Activated naive CD4-positive, alpha-beta T cell treated with anti-CD3 and anti-CD28 coated beads, Interleukin-2, amount 10 ng/mL, durations not matched to agents 7 days and 5 days (primary cell): ENCODE data around the gene STXBP6.

Source experiments
- CTCF ChIA-PET: fragments of 350-600 bp; sonication (Branson Sonifier 250); formaldehyde crosslinking; loops from one replicate; lab custom pipeline; 2021; ENCODE audit warnings: antibody characterized with exemption; lab: Charles Lee
- DNase-seq: peaks from one replicate; pipeline ENCODE4 v3.0.0-alpha.2; 2020
- H3K27ac Mint-ChIP-seq: one replicate; pipeline ENCODE4 v1.8.0; 2021; ENCODE audit warnings: mild to moderate bottlenecking, moderate library complexity, mixed read lengths
- H3K27me3 Mint-ChIP-seq: one replicate; pipeline ENCODE4 v1.8.0; 2021; ENCODE audit warnings: mild to moderate bottlenecking, mixed read lengths
- H3K36me3 Mint-ChIP-seq: one replicate; pipeline ENCODE4 v1.8.0; 2021; ENCODE audit warnings: mixed read lengths
- H3K4me1 Mint-ChIP-seq: one replicate; pipeline ENCODE4 v1.8.0; 2021; ENCODE audit warnings: mixed read lengths
- H3K4me3 Mint-ChIP-seq: one replicate; pipeline ENCODE4 v1.8.0; 2021; ENCODE audit warnings: mild to moderate bottlenecking, moderate library complexity, mixed read lengths
- H3K9me3 Mint-ChIP-seq: one replicate; pipeline ENCODE4 v1.8.0; 2021; ENCODE audit warnings: mixed read lengths

The STXBP6 gene

GRCh38 chr14:24863968-24864684 is 185.8 kb downstream of the STXBP6 start:
- H3K9me3 Mint-ChIP-seq = no peaks in the 10 kb centered on the region
- H3K36me3 Mint-ChIP-seq = no peaks in the 10 kb centered on the region
- H3K4me1 Mint-ChIP-seq = no peaks in the 10 kb centered on the region
- H3K4me3 Mint-ChIP-seq = no peak overlapping the region
- CTCF ChIA-PET = no interaction called here
- DNase-seq = no peak
- no peaks in the 10 kb centered on the region for H3K27me3 Mint-ChIP-seq
- H3K27ac Mint-ChIP-seq = no peak overlapping the region

DNA sequence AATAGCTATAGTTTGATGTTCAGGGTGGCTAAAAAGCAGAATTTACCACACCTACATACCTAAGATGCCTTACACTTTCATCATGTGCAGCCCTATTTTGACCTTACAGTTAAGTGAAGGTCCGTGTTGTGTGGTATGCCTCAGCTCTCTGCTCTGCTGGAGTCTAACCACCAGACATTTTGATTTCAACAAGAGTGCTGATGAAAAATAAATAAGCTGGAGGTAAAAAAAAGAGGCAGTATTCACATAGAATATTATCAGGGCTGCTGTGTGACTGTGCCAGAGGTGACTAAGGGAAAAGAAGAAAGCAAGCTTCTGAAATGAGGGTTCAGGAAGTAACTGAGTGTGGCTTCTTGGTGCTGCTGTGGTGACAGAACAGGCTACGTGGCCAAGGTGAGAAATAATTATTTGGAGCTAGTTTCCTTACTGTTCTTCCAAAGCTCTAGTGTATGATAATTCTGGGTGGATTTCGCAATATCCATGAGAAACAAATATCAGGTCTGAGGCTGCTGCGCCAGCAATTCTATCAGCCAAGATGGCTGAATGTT is 188.8 kb downstream of the STXBP6 start:
- no peak overlapping the region for H3K4me3 Mint-ChIP-seq
- no peak overlapping the region for H3K27ac Mint-ChIP-seq
- no peak for DNase-seq
- H3K27me3 Mint-ChIP-seq = no peaks in the 10 kb centered on the region
- no peaks in the 10 kb centered on the region for H3K9me3 Mint-ChIP-seq
- H3K36me3 Mint-ChIP-seq = no peaks in the 10 kb centered on the region
- no peaks in the 10 kb centered on the region for H3K4me1 Mint-ChIP-seq
- CTCF ChIA-PET = no interaction called here

- Mint-ChIP-seq H3K4me1 (no peaks in the 10 kb centered on the region), H3K9me3 (no peaks in the 10 kb centered on the region), H3K27ac (no peak overlapping the region), H3K27me3 (peaks cover 4% of the 10 kb centered on the region), H3K4me3 (no peak overlapping the region), H3K36me3 (no peaks in the 10 kb centered on the region)
- CTCF ChIA-PET = no interaction called here
- no peak for DNase-seq
Measured at GRCh38 chr14:24859559-24859958, 190.4 kb downstream of the STXBP6 start.

DNA sequence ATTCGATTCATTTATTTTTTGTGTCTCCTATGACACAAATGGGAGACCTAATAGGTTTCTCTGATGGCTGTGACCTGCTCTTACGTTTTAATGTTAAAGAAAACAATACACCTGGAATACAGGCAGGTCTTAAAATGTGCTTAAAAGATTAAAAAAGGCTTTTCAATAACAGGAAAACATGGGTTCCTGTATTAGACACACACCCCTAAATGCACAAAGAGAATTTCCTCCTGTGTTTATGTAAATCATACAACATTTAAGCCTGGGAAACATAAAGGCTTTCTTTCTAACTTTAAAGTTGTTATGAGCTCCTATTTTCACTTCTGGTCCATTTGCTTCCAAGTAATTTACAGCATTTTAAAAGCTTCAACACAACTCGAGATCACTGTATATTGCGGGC is 191.3 kb downstream of the STXBP6 start:
- Mint-ChIP-seq H3K9me3 (no peaks in the 10 kb centered on the region), H3K4me1 (no peaks in the 10 kb centered on the region), H3K36me3 (no peaks in the 10 kb centered on the region), H3K27ac (no peak overlapping the region), H3K27me3 (peaks cover 8% of the 10 kb centered on the region), H3K4me3 (no peak overlapping the region)
- no peak for DNase-seq
- CTCF ChIA-PET = no interaction called here

DNA sequence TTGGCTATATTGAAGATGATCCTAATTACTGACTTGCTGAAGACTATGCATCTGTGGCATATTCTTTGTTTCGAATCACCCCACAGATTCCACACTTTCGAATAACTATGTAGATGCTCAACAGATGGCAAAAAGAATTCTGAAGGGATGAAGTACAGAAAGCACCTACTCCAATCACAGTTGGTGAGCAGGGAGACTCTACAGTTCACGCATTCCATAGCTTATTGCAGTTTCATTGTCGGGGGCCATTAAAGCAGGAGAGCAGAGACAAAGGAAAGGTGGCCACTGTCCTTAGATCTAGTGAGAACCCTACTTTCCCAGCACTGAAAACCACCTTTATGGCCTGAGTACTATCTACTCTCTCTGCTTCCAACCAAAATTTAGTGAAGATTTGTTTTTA is 191.9 kb downstream of the STXBP6 start:
- Mint-ChIP-seq H3K9me3 (no peaks in the 10 kb centered on the region), H3K4me1 (no peaks in the 10 kb centered on the region), H3K4me3 (no peak overlapping the region), H3K36me3 (no peaks in the 10 kb centered on the region), H3K27ac (no peak overlapping the region), H3K27me3 (peaks cover 9% of the 10 kb centered on the region)
- CTCF ChIA-PET = no interaction called here
- DNase-seq = no peak

DNA sequence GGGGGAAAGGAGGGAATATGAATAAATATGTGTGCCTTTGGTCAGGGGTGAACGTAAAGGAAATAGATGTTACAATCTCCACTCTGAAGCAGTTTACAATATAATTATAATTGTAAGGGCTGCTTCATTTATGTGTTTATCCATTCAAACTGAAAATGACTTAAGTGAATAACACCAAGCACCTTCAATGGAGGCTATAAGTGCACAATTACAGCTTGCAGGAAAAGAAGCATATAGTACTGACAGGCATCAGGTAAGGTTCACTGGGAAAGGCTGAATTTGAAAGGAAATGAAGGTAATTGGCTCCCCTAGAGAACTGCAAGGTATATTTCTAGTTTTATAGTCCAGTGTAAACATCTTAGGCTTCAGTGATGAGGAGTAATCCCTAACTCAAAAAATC is 192.7 kb downstream of the STXBP6 start:
- H3K9me3 Mint-ChIP-seq = no peaks in the 10 kb centered on the region
- H3K27ac Mint-ChIP-seq = no peak overlapping the region
- no peaks in the 10 kb centered on the region for H3K36me3 Mint-ChIP-seq
- no peaks in the 10 kb centered on the region for H3K4me1 Mint-ChIP-seq
- DNase-seq = no peak
- CTCF ChIA-PET = no interaction called here
- H3K4me3 Mint-ChIP-seq = no peak overlapping the region
- H3K27me3 Mint-ChIP-seq = peaks cover 9% of the 10 kb centered on the region

DNA sequence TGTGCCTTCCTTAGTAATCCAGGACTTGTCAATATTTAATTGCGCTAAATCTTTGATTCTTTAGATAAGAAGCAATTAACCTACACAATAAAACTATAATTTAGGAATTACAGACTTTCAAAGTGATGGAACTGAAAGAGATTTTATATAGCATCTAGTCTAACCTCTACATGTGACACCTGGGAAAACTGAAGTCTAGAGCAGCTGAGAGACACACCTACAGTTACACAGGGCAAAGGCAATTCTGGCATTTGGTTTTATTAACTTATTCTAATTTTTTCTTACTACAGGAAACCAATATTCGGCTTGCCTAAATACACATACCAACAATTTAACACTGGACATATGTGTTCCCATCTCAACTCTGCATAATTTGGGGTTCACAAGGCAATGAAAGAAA is 196.5 kb downstream of the STXBP6 start:
- no peaks in the 10 kb centered on the region for H3K4me1 Mint-ChIP-seq
- H3K36me3 Mint-ChIP-seq = no peaks in the 10 kb centered on the region
- CTCF ChIA-PET = no interaction called here
- no peak overlapping the region for H3K27ac Mint-ChIP-seq
- no peak overlapping the region for H3K4me3 Mint-ChIP-seq
- H3K27me3 Mint-ChIP-seq = peaks cover 9% of the 10 kb centered on the region
- H3K9me3 Mint-ChIP-seq = no peaks in the 10 kb centered on the region
- no peak for DNase-seq

DNA sequence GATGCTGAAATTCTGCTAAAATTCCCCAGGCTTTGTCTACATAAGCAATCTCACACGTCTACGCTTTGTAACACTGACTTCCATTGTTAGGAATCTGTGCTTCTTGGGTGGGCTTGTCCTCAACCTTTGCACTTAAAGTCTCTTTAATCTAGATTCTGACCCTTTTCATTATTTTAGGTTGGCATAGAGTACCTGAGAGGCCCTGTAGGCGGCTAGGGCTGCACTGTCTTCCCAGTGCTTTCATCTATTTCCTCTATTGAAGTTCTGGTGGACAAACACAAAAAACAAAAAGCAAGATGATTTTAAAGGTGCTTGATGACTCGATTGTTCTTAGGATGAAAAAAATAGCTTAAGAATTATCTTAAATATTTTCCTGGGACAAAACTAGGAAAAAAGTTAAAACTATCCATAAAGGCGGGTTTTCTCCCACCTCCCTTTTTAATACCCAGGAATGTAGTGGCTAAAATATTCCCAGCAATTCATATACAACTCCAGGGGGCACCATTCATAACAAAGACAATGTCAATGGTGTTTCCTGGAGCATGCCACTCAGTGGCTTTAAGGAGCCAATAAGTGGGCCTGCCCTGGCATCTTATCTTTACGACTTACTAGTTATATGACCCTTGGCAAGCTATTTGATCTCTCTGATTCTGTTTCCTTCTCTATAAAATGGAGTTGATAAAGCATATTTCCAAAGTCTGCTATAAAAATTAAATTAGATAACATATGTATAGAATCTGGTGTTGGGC is 197.5 kb downstream of the STXBP6 start:
- no peaks in the 10 kb centered on the region for H3K36me3 Mint-ChIP-seq
- H3K4me3 Mint-ChIP-seq = no peak overlapping the region
- no peak for DNase-seq
- CTCF ChIA-PET = no interaction called here
- H3K27me3 Mint-ChIP-seq = peaks cover 9% of the 10 kb centered on the region
- no peak overlapping the region for H3K27ac Mint-ChIP-seq
- H3K4me1 Mint-ChIP-seq = no peaks in the 10 kb centered on the region
- no peaks in the 10 kb centered on the region for H3K9me3 Mint-ChIP-seq

DNA sequence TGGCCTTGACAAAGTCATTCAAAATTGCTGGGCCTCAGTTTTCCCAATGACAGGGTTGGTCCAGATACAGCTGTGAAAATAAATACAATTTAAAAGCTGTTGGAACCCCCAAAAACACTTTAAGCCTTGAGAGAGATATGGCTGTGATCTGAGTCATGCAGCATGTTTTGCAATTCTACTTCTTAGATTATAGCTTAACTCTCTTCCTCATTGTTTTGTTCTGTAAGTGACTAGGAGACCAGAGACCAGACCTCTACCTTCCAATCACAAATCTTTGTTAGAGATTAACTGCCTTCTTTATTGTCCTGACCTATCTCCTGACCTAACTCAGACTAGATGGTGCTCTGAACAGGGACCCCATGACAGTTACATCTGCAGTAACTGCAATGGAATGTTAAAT is 198.1 kb downstream of the STXBP6 start:
- Mint-ChIP-seq H3K4me1 (no peaks in the 10 kb centered on the region), H3K4me3 (no peak overlapping the region), H3K9me3 (no peaks in the 10 kb centered on the region), H3K27ac (no peak overlapping the region), H3K27me3 (peaks cover 9% of the 10 kb centered on the region), H3K36me3 (no peaks in the 10 kb centered on the region)
- CTCF ChIA-PET = no interaction called here
- no peak for DNase-seq

DNA sequence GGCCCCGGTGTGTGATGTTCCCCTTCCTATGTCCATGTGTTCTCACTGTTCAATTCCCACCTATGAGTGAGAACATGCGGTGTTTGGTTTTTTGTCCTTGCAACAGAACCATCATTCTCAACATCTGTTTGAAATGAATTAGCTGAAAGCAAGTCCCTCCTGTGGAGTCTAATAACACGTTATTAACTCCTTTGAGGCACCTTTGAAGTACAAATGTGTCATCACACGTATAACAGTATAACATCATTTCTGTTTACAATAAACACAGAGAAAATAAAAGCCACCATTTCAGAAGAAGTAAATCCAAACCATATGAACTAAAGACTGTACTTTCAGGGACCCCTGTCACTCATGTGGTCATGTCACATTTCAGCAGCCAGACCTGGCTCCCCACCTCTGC is 198.5 kb downstream of the STXBP6 start:
- CTCF ChIA-PET = no interaction called here
- H3K27ac Mint-ChIP-seq = no peak overlapping the region
- H3K4me3 Mint-ChIP-seq = no peak overlapping the region
- no peaks in the 10 kb centered on the region for H3K36me3 Mint-ChIP-seq
- H3K9me3 Mint-ChIP-seq = no peaks in the 10 kb centered on the region
- no peak for DNase-seq
- H3K4me1 Mint-ChIP-seq = no peaks in the 10 kb centered on the region
- H3K27me3 Mint-ChIP-seq = peaks cover 9% of the 10 kb centered on the region

GRCh38 chr14:24850072-24850471 is 199.9 kb downstream of the STXBP6 start:
- no peaks in the 10 kb centered on the region for H3K36me3 Mint-ChIP-seq

DNA sequence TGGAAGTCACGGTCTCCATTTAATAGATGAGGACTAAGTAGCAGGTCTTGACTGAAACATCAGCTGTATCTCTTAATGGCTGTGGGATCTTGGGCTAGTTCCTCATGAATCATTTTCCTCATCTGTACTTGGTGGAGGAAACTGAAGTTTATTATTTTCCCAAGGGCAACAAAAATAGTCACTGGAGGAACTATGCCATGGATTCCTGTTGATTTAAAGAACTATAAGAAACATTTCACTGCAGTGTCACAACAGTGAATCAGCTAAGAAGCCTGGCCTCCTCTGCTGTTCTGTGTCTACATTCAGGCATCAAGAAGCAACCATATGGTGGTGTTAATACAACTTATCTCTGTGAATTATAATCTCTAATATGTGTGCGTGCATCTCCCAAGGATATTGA is 200.5 kb downstream of the STXBP6 start:
- Mint-ChIP-seq H3K4me3 (no peak overlapping the region), H3K4me1 (no peaks in the 10 kb centered on the region), H3K27ac (no peak overlapping the region), H3K27me3 (peaks cover 10% of the 10 kb centered on the region), H3K9me3 (no peaks in the 10 kb centered on the region), H3K36me3 (no peaks in the 10 kb centered on the region)
- CTCF ChIA-PET = no interaction called here
- no peak for DNase-seq

More at GRCh38 chr14:24850072-24850471, 199.9 kb downstream of the STXBP6 start:
- no peaks in the 10 kb centered on the region for H3K4me1 Mint-ChIP-seq
- H3K27me3 Mint-ChIP-seq = peaks cover 10% of the 10 kb centered on the region
- CTCF ChIA-PET = no interaction called here
- no peak for DNase-seq
- no peak overlapping the region for H3K27ac Mint-ChIP-seq
- H3K4me3 Mint-ChIP-seq = no peak overlapping the region
- no peaks in the 10 kb centered on the region for H3K9me3 Mint-ChIP-seq

DNA sequence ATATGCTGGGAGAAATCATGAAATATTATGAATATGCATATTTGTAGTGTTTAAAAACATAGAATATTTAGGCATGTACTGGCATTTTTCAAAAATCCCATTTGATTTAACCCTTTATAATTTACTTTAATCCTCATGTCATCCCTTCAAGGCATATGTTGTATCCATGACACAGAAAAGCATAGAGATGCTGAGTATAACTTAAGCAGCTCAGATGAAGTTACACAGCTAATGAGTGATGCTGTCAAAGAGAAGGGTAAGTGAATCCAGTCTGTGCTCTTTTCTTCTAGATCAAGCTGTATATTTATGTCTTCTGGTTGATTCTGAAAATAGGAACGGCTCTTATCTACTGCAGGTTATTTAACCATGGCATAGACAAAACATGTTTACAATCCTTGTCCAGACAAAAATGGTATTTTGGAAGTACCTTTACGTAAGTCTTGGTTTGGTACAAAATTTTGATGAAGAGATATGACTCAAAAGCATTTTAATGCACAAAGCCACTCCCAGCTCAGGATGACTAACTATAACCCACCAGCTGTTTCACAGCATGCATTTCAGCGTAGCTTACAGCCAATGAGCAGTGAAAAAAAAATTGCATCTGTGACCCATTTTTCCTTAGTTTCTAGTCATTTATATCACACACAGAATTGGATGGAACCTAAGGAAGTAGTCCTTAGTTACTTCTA is 201.7 kb downstream of the STXBP6 start:
- Mint-ChIP-seq H3K27ac (no peak overlapping the region), H3K27me3 (peaks cover 4% of the 10 kb centered on the region), H3K4me3 (no peak overlapping the region), H3K9me3 (no peaks in the 10 kb centered on the region), H3K36me3 (no peaks in the 10 kb centered on the region), H3K4me1 (no peaks in the 10 kb centered on the region)
- DNase-seq = no peak
- CTCF ChIA-PET = no interaction called here

DNA sequence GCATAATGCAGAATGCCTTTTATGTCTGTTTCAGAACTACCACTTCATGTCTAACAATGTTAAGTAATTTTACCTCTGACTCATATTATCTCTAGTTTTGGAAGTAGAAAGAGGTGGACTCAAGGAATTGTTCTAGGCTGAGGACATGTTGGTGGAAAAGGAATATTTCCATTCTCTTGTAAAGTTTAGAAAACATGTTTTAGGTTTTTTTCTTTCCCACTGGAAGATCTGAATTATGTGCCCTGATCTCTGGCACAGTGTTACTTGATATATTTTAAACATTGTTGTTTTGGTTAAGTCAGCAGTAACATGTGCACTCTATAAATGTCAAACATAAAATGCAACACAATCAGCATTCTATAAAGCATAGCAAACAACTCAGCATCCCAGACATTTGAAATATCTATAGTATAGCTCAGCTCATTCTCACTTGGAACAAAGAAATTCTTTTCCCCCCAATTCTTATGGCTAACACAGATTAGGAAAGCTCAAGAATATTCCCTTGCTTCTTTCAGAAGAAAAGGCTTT is 202.3 kb downstream of the STXBP6 start:
- Mint-ChIP-seq H3K9me3 (no peaks in the 10 kb centered on the region), H3K36me3 (no peaks in the 10 kb centered on the region), H3K27me3 (peaks cover 4% of the 10 kb centered on the region), H3K27ac (no peak overlapping the region), H3K4me3 (no peak overlapping the region), H3K4me1 (no peaks in the 10 kb centered on the region)
- CTCF ChIA-PET = no interaction called here
- DNase-seq = no peak
